Stimulated activated naive CD8-positive, alpha-beta T cell treated with anti-CD3 and anti-CD28 coated beads, Interleukin-15, Interleukin-2, amounts not matched to agents 100 ng/mL and 50 ng/mL, for 24 hours (primary cell): Measurements from ENCODE around the gene FAM13C.

ENCODE experiments used
- H3K27ac Mint-ChIP-seq: one replicate; pipeline ENCODE4 v1.8.0; 2021; ENCODE audit warnings: mild to moderate bottlenecking, mixed read lengths
- H3K27me3 Mint-ChIP-seq: one replicate; pipeline ENCODE4 v1.8.0; 2021; ENCODE audit warnings: mixed read lengths
- H3K36me3 Mint-ChIP-seq: one replicate; pipeline ENCODE4 v1.8.0; 2021; ENCODE audit warnings: low read depth, mixed read lengths
- H3K4me1 Mint-ChIP-seq: one replicate; pipeline ENCODE4 v1.8.0; 2021; ENCODE audit warnings: low read depth, mixed read lengths
- H3K4me3 Mint-ChIP-seq: one replicate; pipeline ENCODE4 v1.8.0; 2021; ENCODE audit warnings: mild to moderate bottlenecking, mixed read lengths
- H3K9me3 Mint-ChIP-seq: one replicate; pipeline ENCODE4 v1.8.0; 2021; ENCODE audit warnings: mixed read lengths

Gene FAM13C

GRCh38 chr10:59314268-59314667 is 48.1 kb downstream of the FAM13C start:
- H3K4me1 Mint-ChIP-seq: no peaks in the 10 kb centered on the region
- no peak overlapping the region for H3K4me3 Mint-ChIP-seq
- no peak overlapping the region for H3K27ac Mint-ChIP-seq
- H3K36me3 Mint-ChIP-seq: no peaks in the 10 kb centered on the region
- peaks cover 7% of the 10 kb centered on the region for H3K9me3 Mint-ChIP-seq
- H3K27me3 Mint-ChIP-seq: no peaks in the 10 kb centered on the region

GRCh38 chr10:59312247-59312646 is 50.1 kb downstream of the FAM13C start:
- no peak overlapping the region for H3K4me3 Mint-ChIP-seq
- H3K27me3 Mint-ChIP-seq: no peaks in the 10 kb centered on the region
- no peaks in the 10 kb centered on the region for H3K4me1 Mint-ChIP-seq
- H3K9me3 Mint-ChIP-seq: peaks cover 7% of the 10 kb centered on the region
- H3K27ac Mint-ChIP-seq: no peak overlapping the region
- H3K36me3 Mint-ChIP-seq: no peaks in the 10 kb centered on the region

- Mint-ChIP-seq H3K27me3 (no peaks in the 10 kb centered on the region), H3K9me3 (peaks cover 7% of the 10 kb centered on the region), H3K4me1 (no peaks in the 10 kb centered on the region), H3K27ac (no peak overlapping the region), H3K4me3 (no peak overlapping the region), H3K36me3 (no peaks in the 10 kb centered on the region)
Measured at GRCh38 chr10:59311025-59311424, 51.3 kb downstream of the FAM13C start.

GRCh38 chr10:59310324-59310914 is 51.9 kb downstream of the FAM13C start:
- Mint-ChIP-seq H3K36me3 (no peaks in the 10 kb centered on the region), H3K4me1 (no peaks in the 10 kb centered on the region), H3K27me3 (no peaks in the 10 kb centered on the region), H3K27ac (no peak overlapping the region), H3K9me3 (peaks cover 7% of the 10 kb centered on the region), H3K4me3 (no peak overlapping the region)

- Mint-ChIP-seq H3K27ac (no peak overlapping the region), H3K4me1 (no peaks in the 10 kb centered on the region), H3K36me3 (no peaks in the 10 kb centered on the region), H3K27me3 (no peaks in the 10 kb centered on the region), H3K4me3 (no peak overlapping the region), H3K9me3 (peaks cover 6% of the 10 kb centered on the region)
Measured at GRCh38 chr10:59304521-59305097, 57.7 kb downstream of the FAM13C start.

- Mint-ChIP-seq H3K4me3 (no peak overlapping the region), H3K27ac (no peak overlapping the region), H3K4me1 (no peaks in the 10 kb centered on the region), H3K27me3 (no peaks in the 10 kb centered on the region), H3K36me3 (no peaks in the 10 kb centered on the region), H3K9me3 (peaks cover 3% of the 10 kb centered on the region)
Measured at GRCh38 chr10:59303018-59303417, 59.3 kb downstream of the FAM13C start.

- Mint-ChIP-seq H3K36me3 (no peaks in the 10 kb centered on the region), H3K9me3 (peaks cover 3% of the 10 kb centered on the region), H3K4me1 (no peaks in the 10 kb centered on the region), H3K4me3 (no peak overlapping the region), H3K27me3 (no peaks in the 10 kb centered on the region), H3K27ac (no peak overlapping the region)
Measured at GRCh38 chr10:59302381-59302780, 60.0 kb downstream of the FAM13C start.

- Mint-ChIP-seq H3K4me1 (no peaks in the 10 kb centered on the region), H3K27ac (no peak overlapping the region), H3K9me3 (peaks cover 3% of the 10 kb centered on the region), H3K4me3 (no peak overlapping the region), H3K36me3 (no peaks in the 10 kb centered on the region), H3K27me3 (no peaks in the 10 kb centered on the region)
Measured at GRCh38 chr10:59301067-59301754, 61.1 kb downstream of the FAM13C start.

GRCh38 chr10:59300386-59300785 is 62.0 kb downstream of the FAM13C start:
- no peaks in the 10 kb centered on the region for H3K27me3 Mint-ChIP-seq
- H3K27ac Mint-ChIP-seq: no peak overlapping the region
- no peak overlapping the region for H3K4me3 Mint-ChIP-seq
- peaks cover 3% of the 10 kb centered on the region for H3K9me3 Mint-ChIP-seq
- no peaks in the 10 kb centered on the region for H3K4me1 Mint-ChIP-seq
- H3K36me3 Mint-ChIP-seq: no peaks in the 10 kb centered on the region

- H3K27ac Mint-ChIP-seq: no peak overlapping the region
- no peaks in the 10 kb centered on the region for H3K4me1 Mint-ChIP-seq
- H3K36me3 Mint-ChIP-seq: no peaks in the 10 kb centered on the region
- H3K27me3 Mint-ChIP-seq: no peaks in the 10 kb centered on the region
- no peak overlapping the region for H3K4me3 Mint-ChIP-seq
- peaks cover 3% of the 10 kb centered on the region for H3K9me3 Mint-ChIP-seq
Measured at GRCh38 chr10:59299933-59300332, 62.4 kb downstream of the FAM13C start.

- Mint-ChIP-seq H3K4me1 (no peaks in the 10 kb centered on the region), H3K27me3 (no peaks in the 10 kb centered on the region), H3K4me3 (no peak overlapping the region), H3K9me3 (no peaks in the 10 kb centered on the region), H3K36me3 (no peaks in the 10 kb centered on the region), H3K27ac (no peak overlapping the region)
Measured at GRCh38 chr10:59290448-59290847, 71.9 kb downstream of the FAM13C start.

GRCh38 chr10:59289853-59290252 is 72.5 kb downstream of the FAM13C start:
- Mint-ChIP-seq H3K27ac (no peak overlapping the region), H3K4me1 (no peaks in the 10 kb centered on the region), H3K4me3 (no peak overlapping the region), H3K9me3 (no peaks in the 10 kb centered on the region), H3K27me3 (no peaks in the 10 kb centered on the region), H3K36me3 (no peaks in the 10 kb centered on the region)

- Mint-ChIP-seq H3K4me1 (no peaks in the 10 kb centered on the region), H3K27ac (no peak overlapping the region), H3K36me3 (no peaks in the 10 kb centered on the region), H3K9me3 (no peaks in the 10 kb centered on the region), H3K27me3 (no peaks in the 10 kb centered on the region), H3K4me3 (no peak overlapping the region)
Measured at GRCh38 chr10:59287587-59288255, 74.6 kb downstream of the FAM13C start.

- Mint-ChIP-seq H3K27ac (no peak overlapping the region), H3K4me3 (no peak overlapping the region), H3K27me3 (no peaks in the 10 kb centered on the region), H3K36me3 (no peaks in the 10 kb centered on the region), H3K9me3 (no peaks in the 10 kb centered on the region), H3K4me1 (no peaks in the 10 kb centered on the region)
Measured at GRCh38 chr10:59285848-59286247, 76.5 kb downstream of the FAM13C start.

- Mint-ChIP-seq H3K9me3 (no peaks in the 10 kb centered on the region), H3K27me3 (no peaks in the 10 kb centered on the region), H3K36me3 (no peaks in the 10 kb centered on the region), H3K4me1 (no peaks in the 10 kb centered on the region), H3K27ac (no peak overlapping the region), H3K4me3 (no peak overlapping the region)
Measured at GRCh38 chr10:59285073-59285472, 77.3 kb downstream of the FAM13C start.
